Measurements from ENCODE around the gene DHPS.
A peak's percentile ranks its signal among the peaks of the same experiment; 100 is the strongest.
"Not testable (repeated sequence)": the region's sequence is repeated elsewhere in the genome, so short reads cannot be mapped to it uniquely, and the experiment has no call there.

Gene DHPS

GRCh38 chr19:12649941-12650340 lies 31.7 kb downstream of the DHPS start:
- no peak overlapping the region for H3K4me3 ChIP-seq (ENCODE audit: low read depth, low read length)
- in situ Hi-C loops (cut with HindIII; ENCODE audit: low sequenced_read_pairs): no loop called here
- no peak for TF ChIP-seq CTCF (IDR thresholded peaks at IDR 0.05; ENCODE audit: low read depth, low read length)
- DNase-seq (ENCODE audit: low read depth, low spot score): no peak

- DNase-seq (ENCODE audit: low read depth, low spot score): no peak
- TF ChIP-seq CTCF (IDR thresholded peaks at IDR 0.05; ENCODE audit: low read depth, low read length): peak; percentile 42
- in situ Hi-C loops (cut with HindIII; ENCODE audit: low sequenced_read_pairs): no loop called here
- H3K4me3 ChIP-seq (ENCODE audit: low read depth, low read length): no peak overlapping the region
Measured at GRCh38 chr19:12648088-12648487, 33.6 kb downstream of the DHPS start.

- no peak for DNase-seq (ENCODE audit: low read depth, low spot score)
- TF ChIP-seq CTCF (IDR thresholded peaks at IDR 0.05; ENCODE audit: low read depth, low read length): no peak
- no peak overlapping the region for H3K4me3 ChIP-seq (ENCODE audit: low read depth, low read length)
- in situ Hi-C loops (cut with HindIII; ENCODE audit: low sequenced_read_pairs): no loop called here
Measured at GRCh38 chr19:12647490-12648071, 34.1 kb downstream of the DHPS start.

- H3K4me3 ChIP-seq (ENCODE audit: low read depth, low read length): no peak overlapping the region
- no peak for DNase-seq (ENCODE audit: low read depth, low spot score)
- no peak for TF ChIP-seq CTCF (IDR thresholded peaks at IDR 0.05; ENCODE audit: low read depth, low read length)
- in situ Hi-C loops (cut with HindIII; ENCODE audit: low sequenced_read_pairs): no loop called here
Measured at GRCh38 chr19:12647047-12647446, 34.6 kb downstream of the DHPS start.

GRCh38 chr19:12646551-12646950 lies 35.1 kb downstream of the DHPS start:
- no peak overlapping the region for H3K4me3 ChIP-seq (ENCODE audit: low read depth, low read length)
- in situ Hi-C loops (cut with HindIII; ENCODE audit: low sequenced_read_pairs): no loop called here
- TF ChIP-seq CTCF (IDR thresholded peaks at IDR 0.05; ENCODE audit: low read depth, low read length): no peak
- no peak for DNase-seq (ENCODE audit: low read depth, low spot score)

GRCh38 chr19:12643716-12644115 lies 38.0 kb downstream of the DHPS start:
- H3K4me3 ChIP-seq (ENCODE audit: low read depth, low read length); in situ Hi-C loops (cut with HindIII; ENCODE audit: low sequenced_read_pairs); DNase-seq (ENCODE audit: low read depth, low spot score): not testable (repeated sequence)

GRCh38 chr19:12642506-12642905 lies 39.2 kb downstream of the DHPS start:
- no peak for TF ChIP-seq CTCF (IDR thresholded peaks at IDR 0.05; ENCODE audit: low read depth, low read length)
- DNase-seq (ENCODE audit: low read depth, low spot score): no peak
- H3K4me3 ChIP-seq (ENCODE audit: low read depth, low read length): no peak overlapping the region
- in situ Hi-C loops (cut with HindIII; ENCODE audit: low sequenced_read_pairs): no loop called here

Measured in astrocyte of the spinal cord (primary cell).